Small intestine (tissue), 7 donors: ENCODE measurements around the gene CD5L. TPM values are rescaled to one million over a fixed set of nuclear protein-coding genes. Genes with fewer than 3 reads are reported as not detected.

Experiments
- DNase-seq, 2 donors: peaks; one replicate each; pipeline versions ENCODE4 v3.0.0 to v3.0.0-alpha.2; 2013
- FAIRE-seq: peaks from 2 replicates; lab custom pipeline; 2012; peaks lifted over from hg19 to GRCh38; lab: Jason Lieb, UNC
- H3K27ac ChIP-seq, 3 donors: one replicate each; pipeline ENCODE4 v1.5.1; 2013; ENCODE audit warnings: low read length in 2 of 3, mild to moderate bottlenecking in 2 of 3, control low read depth in 1 of 3, inconsistent platforms in 1 of 3, low read depth in 1 of 3, moderate library complexity in 1 of 3
- H3K27me3 ChIP-seq, 3 donors: one replicate each; pipeline ENCODE4 v1.6.1; 2013; ENCODE audit warnings: low read length in 3 of 3, inconsistent platforms in 1 of 3; ENCODE audit not compliant: control insufficient read depth in 3 of 3, insufficient read depth in 3 of 3
- H3K36me3 ChIP-seq, 3 donors: one replicate each; pipeline ENCODE4 v1.6.1; 2013; ENCODE audit warnings: low read length in 3 of 3, inconsistent platforms in 1 of 3, low read depth in 1 of 3, mild to moderate bottlenecking in 1 of 3, moderate library complexity in 1 of 3; ENCODE audit not compliant: control insufficient read depth in 3 of 3, insufficient read depth in 2 of 3
- H3K4me1 ChIP-seq, 3 donors: one replicate each; pipeline ENCODE4 v1.6.1; 2013; ENCODE audit warnings: low read length in 2 of 3, inconsistent platforms in 1 of 3, low read depth in 1 of 3, mild to moderate bottlenecking in 1 of 3, moderate library complexity in 1 of 3; ENCODE audit not compliant: control insufficient read depth in 3 of 3, insufficient read depth in 2 of 3
- H3K4me3 ChIP-seq, 3 donors: one replicate each; pipeline ENCODE4 v1.5.1; 2013; ENCODE audit warnings: low read length in 3 of 3, control low read depth in 1 of 3, inconsistent platforms in 1 of 3, low read depth in 1 of 3, mild to moderate bottlenecking in 1 of 3, moderate library complexity in 1 of 3
- H3K9me3 ChIP-seq, 2 donors: one replicate each; pipeline ENCODE4 v1.6.1; 2013; ENCODE audit warnings: low read depth in 1 of 2, low read length in 1 of 2; ENCODE audit not compliant: control insufficient read depth in 2 of 2, insufficient read depth in 1 of 2
- WGBS, 3 donors: extraction: QIAGEN DNeasy Blood & Tissue Kit; methylation state at CpG; one replicate each; pipeline ENCODE4 v1.1.7; 2013; 5-methylcytosine and 5-hydroxymethylcytosine counted together
- polyA plus RNA-seq, 4 donors: library from polyadenylated mRNA; stranded (reverse) in 3 of 4; unstranded in 1 of 4; fragments of 200-250 nt in 3 of 4; fragments of 120-200 nt in 1 of 4; gene quantifications; one replicate each; pipeline versions ENCODE4 v1.2.1 to v1.2.3, GENCODE V29; 2013
- donor health status: healthy with polysubstance abuse.
- donor health status: control.
- donor health status: control.
- donor health status: Bipolar disorder and iron deficiency.
- donor health status: healthy.

Gene CD5L
- polyA plus RNA-seq, 4 donors = 0.03 TPM; not detected in 3

DNA sequence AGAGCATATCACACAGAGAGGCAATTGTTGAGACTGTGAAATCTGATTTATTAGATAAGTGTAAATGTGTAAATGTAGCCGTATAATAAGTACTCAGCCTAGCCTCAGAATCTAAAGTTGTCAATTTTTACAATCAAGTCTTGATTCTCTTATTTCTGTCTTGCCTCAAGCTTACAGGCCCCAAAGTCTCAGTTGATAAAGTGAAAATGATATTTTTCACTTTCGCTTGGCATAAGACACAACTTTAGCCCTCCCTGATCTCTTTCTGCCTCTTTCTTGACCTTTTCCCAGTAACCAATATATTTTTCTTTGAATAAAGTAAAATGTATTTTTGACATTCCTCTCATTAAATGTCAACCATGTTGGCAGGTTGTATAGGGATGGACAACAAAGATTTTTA, 10.7 kb downstream of the CD5L start:
- Histone ChIP-seq H3K9me3 (no peaks in the 10 kb centered on the region), H3K4me1 (no peaks in the 10 kb centered on the region), H3K27ac (no peak overlapping the region), H3K36me3 (no peaks in the 10 kb centered on the region), H3K27me3 (no peaks in the 10 kb centered on the region), H3K4me3 (no peak overlapping the region)
- DNase-seq (no peak), FAIRE-seq (no peak)
- WGBS, 3 donors = 76 to 80% (median 79%) methylated on average over 2 of the region's 2 CpGs

DNA sequence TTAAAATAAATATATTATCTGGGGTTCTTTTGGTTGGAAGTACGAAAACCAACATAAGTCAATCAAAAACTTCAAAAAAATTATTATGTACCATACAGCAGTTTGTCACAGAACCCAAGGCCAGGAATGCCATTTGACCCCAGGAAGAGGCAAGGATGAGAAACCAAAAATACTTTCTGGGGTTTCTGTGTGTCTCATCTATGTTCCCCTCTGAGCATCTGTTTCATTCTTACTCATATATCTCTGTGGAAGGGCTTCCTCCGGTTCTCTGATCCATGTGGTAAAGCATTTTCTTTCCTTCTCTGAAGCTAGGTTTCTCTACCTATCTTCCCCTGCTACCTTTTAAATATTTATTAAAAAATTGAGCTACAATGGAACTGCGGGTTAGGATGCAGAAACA, 11.9 kb downstream of the CD5L start:
- Histone ChIP-seq H3K36me3 (no peaks in the 10 kb centered on the region), H3K4me1 (no peaks in the 10 kb centered on the region), H3K4me3 (no peak overlapping the region), H3K27me3 (no peaks in the 10 kb centered on the region), H3K9me3 (no peaks in the 10 kb centered on the region), H3K27ac (no peak overlapping the region)
- WGBS, 3 donors = 79 to 87% (median 86%) methylated on average over 3 of the region's 3 CpGs
- FAIRE-seq = no peak
- no peak for DNase-seq

DNA sequence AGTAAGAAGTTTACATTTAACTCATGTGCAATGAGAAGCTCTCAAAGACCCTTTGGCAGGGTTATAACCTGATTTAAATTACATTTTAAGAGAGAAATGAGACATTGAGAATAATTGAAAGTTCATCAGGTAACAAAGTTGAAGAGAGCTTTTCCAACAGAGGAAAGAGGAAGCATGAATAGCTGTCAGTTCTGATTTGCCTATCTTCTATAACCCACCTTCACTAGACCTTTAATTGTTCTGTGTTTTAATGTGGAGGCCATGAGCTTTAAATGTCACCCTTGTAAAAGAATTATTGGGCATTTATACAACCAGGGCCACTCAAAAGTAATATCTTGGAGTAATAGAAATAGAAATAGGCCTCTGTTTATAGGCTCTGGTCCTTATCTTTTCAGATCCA, 12.4 kb downstream of the CD5L start:
- Histone ChIP-seq H3K4me3 (no peak overlapping the region), H3K27ac (no peak overlapping the region), H3K9me3 (no peaks in the 10 kb centered on the region), H3K27me3 (no peaks in the 10 kb centered on the region), H3K4me1 (no peaks in the 10 kb centered on the region), H3K36me3 (no peaks in the 10 kb centered on the region)
- FAIRE-seq (no peak), DNase-seq (no peak)

DNA sequence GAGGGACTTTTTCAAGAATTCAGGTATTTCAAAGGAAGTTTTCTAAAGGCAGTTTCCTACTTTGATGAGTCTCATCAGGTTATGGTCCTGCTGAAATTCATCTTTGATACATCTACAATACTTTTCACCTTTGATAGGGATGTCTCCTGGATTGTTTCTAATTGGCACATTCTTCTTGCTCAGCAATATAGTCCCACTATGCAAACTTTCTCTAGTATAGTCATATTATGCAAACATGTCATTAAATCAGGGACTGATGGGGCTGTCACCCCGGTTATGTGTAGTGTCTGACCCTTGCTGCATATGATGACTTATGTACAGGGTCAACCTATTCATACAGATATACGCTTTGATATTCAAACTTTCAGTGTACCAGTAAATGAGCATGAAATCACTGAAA, 21.3 kb downstream of the CD5L start:
- DNase-seq (no peak), FAIRE-seq (no peak)
- Histone ChIP-seq H3K27me3 (no peaks in the 10 kb centered on the region), H3K4me3 (no peak overlapping the region), H3K4me1 (no peaks in the 10 kb centered on the region), H3K36me3 (no peaks in the 10 kb centered on the region), H3K27ac (no peak overlapping the region), H3K9me3 (no peaks in the 10 kb centered on the region)
- WGBS, 3 donors = 80 to 83% (median 82%) methylated on average over 2 of the region's 2 CpGs

DNA sequence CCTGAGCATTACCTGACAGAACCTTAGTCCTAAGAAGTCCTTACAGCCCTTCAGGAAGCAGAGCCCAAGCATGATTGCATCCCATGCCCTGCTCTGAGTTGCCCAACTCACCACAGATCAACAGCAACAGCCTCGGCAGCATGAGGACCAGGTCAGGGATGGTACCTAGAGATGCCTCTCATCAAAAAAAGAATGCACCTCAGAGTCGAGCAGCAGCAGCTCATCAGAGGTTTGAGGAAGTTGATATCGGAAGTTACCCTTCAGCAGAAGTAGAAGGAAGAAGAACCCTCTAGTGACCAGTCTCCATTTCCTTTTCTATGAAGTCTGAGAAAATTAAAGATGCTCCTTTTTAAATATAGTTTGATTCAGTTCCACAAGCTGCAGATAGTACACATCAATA, 21.7 kb downstream of the CD5L start, which contains the start of gene FCRL1:
Gene FCRL1, minus strand, starts transcription at position 225 of the 400 bp plus-strand sequence. Its CDS starts 83 bp downstream, at position 142.
- Histone ChIP-seq H3K27ac (no peak within 1 kb of the TSS), H3K36me3 (no peaks in the 10 kb centered on the region), H3K4me1 (no peaks in the 10 kb centered on the region), H3K4me3 (no peak within 1 kb of the TSS), H3K9me3 (no peaks in the 10 kb centered on the region), H3K27me3 (no peaks in the 10 kb centered on the region)
- WGBS, 3 donors = 52 to 67% (median 57%) methylated on average over 3 of the region's 3 CpGs
- DNase-seq (no peak), FAIRE-seq (no peak)

DNA sequence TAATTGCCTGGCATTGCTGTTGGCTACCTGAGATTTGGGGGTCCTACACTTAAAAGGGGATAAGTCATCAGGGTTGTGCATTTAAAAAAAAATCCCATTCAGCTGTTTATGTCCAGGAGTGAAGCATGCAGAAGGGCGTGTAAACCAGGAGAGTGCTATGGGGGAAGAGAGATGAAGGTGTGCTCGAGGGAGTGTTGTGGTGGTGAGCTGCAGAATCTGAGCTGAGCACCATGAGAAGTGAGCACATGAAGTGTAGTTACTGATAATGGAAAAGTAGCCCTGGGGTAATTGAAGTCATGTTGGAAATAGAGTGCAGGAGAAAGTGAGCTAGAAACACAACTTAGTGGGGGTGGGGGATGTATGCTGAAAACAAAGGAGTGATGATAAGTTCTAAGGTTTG, 22.4 kb downstream of the CD5L start:
- WGBS, 3 donors = 60 to 71% (median 63%) methylated on average over 2 of the region's 2 CpGs
- no peak for FAIRE-seq
- no peak overlapping the region for H3K27ac ChIP-seq

DNA sequence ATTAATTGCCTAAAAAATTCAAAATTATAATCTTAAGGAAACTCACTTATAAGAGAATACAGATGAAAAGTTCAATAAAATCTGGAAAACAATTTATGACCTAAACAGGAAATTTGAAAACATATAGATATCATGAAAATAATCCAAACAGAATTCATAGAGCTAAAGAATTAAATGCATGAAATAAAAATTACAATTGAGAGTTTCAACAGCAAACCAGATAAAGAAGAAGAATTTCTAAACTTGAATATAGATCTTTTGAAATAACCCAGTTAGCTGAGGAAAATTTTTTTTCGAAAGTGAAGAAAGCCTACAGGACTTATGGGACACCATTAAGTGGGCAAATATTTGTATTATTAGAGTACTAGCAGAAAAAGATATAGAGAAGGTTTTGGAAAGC, 28.3 kb downstream of the CD5L start:
- no peak overlapping the region for H3K27ac ChIP-seq
- FAIRE-seq (peak; percentile 39), DNase-seq (no peak)
- peaks cover 0 to 17% of the 10 kb centered on the region in 2 donors for H3K9me3 ChIP-seq
- 68 to 78% (median 74%) methylated on average over 1 of the region's 1 CpG for WGBS, 3 donors
- no peaks in the 10 kb centered on the region for H3K4me1 ChIP-seq
- H3K4me3 ChIP-seq = no peak overlapping the region
- no peaks in the 10 kb centered on the region for H3K36me3 ChIP-seq
- H3K27me3 ChIP-seq = no peaks in the 10 kb centered on the region

More for the DNA sequence above, 22.4 kb downstream of the CD5L start:
- H3K27me3 ChIP-seq = no peaks in the 10 kb centered on the region
- H3K4me1 ChIP-seq = no peaks in the 10 kb centered on the region
- no peak for DNase-seq
- H3K9me3 ChIP-seq = no peaks in the 10 kb centered on the region
- H3K4me3 ChIP-seq = no peak overlapping the region
- H3K36me3 ChIP-seq = no peaks in the 10 kb centered on the region

DNA sequence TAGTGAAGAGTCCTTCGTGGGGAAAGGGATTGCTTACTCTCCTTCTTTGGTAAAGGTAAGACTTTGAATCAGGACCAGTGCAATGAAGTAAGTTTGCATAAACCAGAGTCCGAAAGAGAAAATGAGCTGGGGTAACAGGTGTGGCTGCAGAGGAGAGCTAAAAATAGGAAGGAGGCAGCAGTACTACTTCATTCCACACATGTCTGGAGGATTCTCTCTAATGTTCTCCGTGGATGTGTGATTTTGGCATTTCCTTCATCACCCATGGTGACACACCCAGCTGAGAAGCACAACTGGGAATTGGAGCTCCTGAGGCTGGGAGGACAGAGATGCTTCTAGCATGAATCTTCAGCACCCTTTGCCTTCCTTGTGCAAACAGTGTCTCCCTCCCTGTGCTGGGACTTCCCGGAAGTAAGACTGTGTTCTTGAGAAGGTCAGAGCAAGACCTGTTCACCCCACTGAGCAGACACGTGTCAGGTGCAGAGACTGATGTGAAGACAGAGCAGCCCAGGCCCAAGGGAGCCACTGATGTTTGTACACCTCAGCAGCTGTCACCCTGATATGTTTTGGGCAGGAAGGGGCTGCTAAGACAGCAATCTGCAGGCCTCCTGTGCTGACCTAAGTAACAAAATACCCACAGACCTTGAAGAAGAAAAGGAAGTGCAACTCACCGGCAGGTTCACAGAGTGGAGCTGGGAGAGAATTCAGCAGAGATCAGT, 35.0 kb downstream of the CD5L start:
- Histone ChIP-seq H3K27me3 (no peaks in the 10 kb centered on the region), H3K4me1 (no peaks in the 10 kb centered on the region), H3K27ac (peak overlapping the region in 1 of 3 donors; percentile 28), H3K4me3 (no peak overlapping the region), H3K9me3 (peaks cover 0 to 4% of the 10 kb centered on the region in 2 donors), H3K36me3 (no peaks in the 10 kb centered on the region)
- no peak for FAIRE-seq
- WGBS, 3 donors = 40 to 52% (median 43%) methylated on average over 6 of the region's 6 CpGs
- DNase-seq = no peak

DNA sequence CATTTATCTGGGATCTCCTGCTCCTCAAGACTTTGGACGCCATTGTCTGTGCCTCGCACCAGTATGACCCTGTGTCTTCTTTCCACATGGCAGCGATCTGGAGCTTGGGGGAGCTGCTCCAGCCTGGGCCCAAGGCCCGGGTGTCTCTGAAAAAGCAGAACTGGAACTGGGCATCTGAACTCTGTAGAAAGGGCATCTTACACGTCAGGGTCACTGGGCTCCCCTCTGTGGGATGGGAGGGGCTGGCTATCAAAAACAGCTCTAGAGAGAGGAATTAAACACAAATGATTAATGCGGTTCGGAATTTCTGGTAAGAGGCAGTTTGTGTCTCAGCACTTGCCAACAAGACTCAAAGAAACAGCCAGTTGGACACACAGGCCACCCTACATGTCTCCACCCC, 37.8 kb downstream of the CD5L start:
- Histone ChIP-seq H3K27me3 (no peaks in the 10 kb centered on the region), H3K4me3 (no peak overlapping the region), H3K4me1 (no peaks in the 10 kb centered on the region), H3K9me3 (no peaks in the 10 kb centered on the region), H3K36me3 (no peaks in the 10 kb centered on the region), H3K27ac (no peak overlapping the region)
- WGBS, 3 donors = 75 to 82% (median 79%) methylated on average over 7 of the region's 7 CpGs
- no peak for FAIRE-seq
- no peak for DNase-seq
